ENCODE data around the gene LAMA3.

The LAMA3 gene

DNA sequence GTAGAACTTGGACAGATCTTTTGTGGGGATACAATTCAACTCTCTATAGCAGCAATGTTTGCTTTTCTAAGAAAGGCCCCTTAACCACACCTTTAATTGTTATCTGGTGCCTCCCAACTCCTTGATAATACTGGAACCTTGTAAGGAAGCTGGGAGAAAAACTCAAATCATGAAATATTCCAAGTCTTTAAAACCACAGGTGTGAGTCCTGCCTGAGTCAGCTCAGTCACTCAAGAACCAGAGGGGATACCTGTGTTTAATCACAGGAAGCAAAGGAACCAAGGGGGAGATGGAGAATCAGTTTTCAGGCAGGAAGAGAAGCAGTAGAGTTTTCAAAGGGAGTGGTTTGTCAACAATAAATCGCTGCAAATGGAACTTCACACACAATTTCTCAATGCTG, 159.9 kb downstream of the LAMA3 start:
- Histone ChIP-seq H3K4me1 (ENCODE audit: control insufficient read depth, insufficient read depth, low read length) (no peaks in the 10 kb centered on the region), H3K9me3 (ENCODE audit: control insufficient read depth, insufficient read depth, low read depth, low read length) (no peaks in the 10 kb centered on the region), H3K36me3 (ENCODE audit: control insufficient read depth in 2 of 2, insufficient read depth in 1 of 2, low read length in 2 of 2) (peaks cover 5 to 59% of the 10 kb centered on the region in 2 experiments; a peak in 2 of 3 replicates), H3K27ac (ENCODE audit: extremely low read depth, low read depth, low read length) (no peak overlapping the region), H3K4me3 (ENCODE audit: low read depth, low read length) (no peak overlapping the region)
- POLR2A ChIA-PET, result no interaction called here
- CTCF ChIA-PET, result no interaction called here
- no peak for TF ChIP-seq ZNF169 (tag by site-specific recombination; IDR thresholded peaks at IDR 0.05)
- TF ChIP-seq ZSCAN30 (tag by site-specific recombination; IDR thresholded peaks at IDR 0.05), result no peak
- TF ChIP-seq, protein P1, sequence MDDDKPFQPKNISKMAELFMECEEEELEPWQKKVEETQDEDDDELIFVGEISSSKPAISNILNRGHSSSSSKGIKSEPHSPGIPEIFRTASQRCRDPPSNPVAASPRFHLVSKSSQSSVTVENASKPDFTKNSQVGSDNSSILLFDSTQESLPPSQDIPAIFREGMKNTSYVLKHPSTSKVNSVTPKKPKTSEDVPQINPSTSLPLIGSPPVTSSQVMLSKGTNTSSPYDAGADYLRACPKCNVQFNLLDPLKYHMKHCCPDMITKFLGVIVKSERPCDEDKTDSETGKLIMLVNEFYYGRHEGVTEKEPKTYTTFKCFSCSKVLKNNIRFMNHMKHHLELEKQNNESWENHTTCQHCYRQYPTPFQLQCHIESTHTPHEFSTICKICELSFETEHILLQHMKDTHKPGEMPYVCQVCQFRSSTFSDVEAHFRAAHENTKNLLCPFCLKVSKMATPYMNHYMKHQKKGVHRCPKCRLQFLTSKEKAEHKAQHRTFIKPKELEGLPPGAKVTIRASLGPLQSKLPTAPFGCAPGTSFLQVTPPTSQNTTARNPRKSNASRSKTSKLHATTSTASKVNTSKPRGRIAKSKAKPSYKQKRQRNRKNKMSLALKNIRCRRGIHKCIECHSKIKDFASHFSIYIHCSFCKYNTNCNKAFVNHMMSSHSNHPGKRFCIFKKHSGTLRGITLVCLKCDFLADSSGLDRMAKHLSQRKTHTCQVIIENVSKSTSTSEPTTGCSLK (tag by site-specific recombination; IDR thresholded peaks at IDR 0.05), result no peak
- TF ChIP-seq, protein P2, sequence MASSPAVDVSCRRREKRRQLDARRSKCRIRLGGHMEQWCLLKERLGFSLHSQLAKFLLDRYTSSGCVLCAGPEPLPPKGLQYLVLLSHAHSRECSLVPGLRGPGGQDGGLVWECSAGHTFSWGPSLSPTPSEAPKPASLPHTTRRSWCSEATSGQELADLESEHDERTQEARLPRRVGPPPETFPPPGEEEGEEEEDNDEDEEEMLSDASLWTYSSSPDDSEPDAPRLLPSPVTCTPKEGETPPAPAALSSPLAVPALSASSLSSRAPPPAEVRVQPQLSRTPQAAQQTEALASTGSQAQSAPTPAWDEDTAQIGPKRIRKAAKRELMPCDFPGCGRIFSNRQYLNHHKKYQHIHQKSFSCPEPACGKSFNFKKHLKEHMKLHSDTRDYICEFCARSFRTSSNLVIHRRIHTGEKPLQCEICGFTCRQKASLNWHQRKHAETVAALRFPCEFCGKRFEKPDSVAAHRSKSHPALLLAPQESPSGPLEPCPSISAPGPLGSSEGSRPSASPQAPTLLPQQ (tag by site-specific recombination; IDR thresholded peaks at IDR 0.05), result no peak
- no peak for TF ChIP-seq ZNF670 (tag by site-specific recombination; IDR thresholded peaks at IDR 0.05; ENCODE audit: low read depth)
- TF ChIP-seq, protein P3, sequence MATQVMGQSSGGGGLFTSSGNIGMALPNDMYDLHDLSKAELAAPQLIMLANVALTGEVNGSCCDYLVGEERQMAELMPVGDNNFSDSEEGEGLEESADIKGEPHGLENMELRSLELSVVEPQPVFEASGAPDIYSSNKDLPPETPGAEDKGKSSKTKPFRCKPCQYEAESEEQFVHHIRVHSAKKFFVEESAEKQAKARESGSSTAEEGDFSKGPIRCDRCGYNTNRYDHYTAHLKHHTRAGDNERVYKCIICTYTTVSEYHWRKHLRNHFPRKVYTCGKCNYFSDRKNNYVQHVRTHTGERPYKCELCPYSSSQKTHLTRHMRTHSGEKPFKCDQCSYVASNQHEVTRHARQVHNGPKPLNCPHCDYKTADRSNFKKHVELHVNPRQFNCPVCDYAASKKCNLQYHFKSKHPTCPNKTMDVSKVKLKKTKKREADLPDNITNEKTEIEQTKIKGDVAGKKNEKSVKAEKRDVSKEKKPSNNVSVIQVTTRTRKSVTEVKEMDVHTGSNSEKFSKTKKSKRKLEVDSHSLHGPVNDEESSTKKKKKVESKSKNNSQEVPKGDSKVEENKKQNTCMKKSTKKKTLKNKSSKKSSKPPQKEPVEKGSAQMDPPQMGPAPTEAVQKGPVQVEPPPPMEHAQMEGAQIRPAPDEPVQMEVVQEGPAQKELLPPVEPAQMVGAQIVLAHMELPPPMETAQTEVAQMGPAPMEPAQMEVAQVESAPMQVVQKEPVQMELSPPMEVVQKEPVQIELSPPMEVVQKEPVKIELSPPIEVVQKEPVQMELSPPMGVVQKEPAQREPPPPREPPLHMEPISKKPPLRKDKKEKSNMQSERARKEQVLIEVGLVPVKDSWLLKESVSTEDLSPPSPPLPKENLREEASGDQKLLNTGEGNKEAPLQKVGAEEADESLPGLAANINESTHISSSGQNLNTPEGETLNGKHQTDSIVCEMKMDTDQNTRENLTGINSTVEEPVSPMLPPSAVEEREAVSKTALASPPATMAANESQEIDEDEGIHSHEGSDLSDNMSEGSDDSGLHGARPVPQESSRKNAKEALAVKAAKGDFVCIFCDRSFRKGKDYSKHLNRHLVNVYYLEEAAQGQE (tag by site-specific recombination; IDR thresholded peaks at IDR 0.05), result no peak
- TF ChIP-seq ZNF791 (tag by site-specific recombination; IDR thresholded peaks at IDR 0.05), result no peak
- TF ChIP-seq ZNF184 (tag by site-specific recombination; IDR thresholded peaks at IDR 0.05), result no peak
- TF ChIP-seq, protein P4, sequence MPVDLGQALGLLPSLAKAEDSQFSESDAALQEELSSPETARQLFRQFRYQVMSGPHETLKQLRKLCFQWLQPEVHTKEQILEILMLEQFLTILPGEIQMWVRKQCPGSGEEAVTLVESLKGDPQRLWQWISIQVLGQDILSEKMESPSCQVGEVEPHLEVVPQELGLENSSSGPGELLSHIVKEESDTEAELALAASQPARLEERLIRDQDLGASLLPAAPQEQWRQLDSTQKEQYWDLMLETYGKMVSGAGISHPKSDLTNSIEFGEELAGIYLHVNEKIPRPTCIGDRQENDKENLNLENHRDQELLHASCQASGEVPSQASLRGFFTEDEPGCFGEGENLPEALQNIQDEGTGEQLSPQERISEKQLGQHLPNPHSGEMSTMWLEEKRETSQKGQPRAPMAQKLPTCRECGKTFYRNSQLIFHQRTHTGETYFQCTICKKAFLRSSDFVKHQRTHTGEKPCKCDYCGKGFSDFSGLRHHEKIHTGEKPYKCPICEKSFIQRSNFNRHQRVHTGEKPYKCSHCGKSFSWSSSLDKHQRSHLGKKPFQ (tag by site-specific recombination; IDR thresholded peaks at IDR 0.05), result no peak
- TF ChIP-seq, protein P5, sequence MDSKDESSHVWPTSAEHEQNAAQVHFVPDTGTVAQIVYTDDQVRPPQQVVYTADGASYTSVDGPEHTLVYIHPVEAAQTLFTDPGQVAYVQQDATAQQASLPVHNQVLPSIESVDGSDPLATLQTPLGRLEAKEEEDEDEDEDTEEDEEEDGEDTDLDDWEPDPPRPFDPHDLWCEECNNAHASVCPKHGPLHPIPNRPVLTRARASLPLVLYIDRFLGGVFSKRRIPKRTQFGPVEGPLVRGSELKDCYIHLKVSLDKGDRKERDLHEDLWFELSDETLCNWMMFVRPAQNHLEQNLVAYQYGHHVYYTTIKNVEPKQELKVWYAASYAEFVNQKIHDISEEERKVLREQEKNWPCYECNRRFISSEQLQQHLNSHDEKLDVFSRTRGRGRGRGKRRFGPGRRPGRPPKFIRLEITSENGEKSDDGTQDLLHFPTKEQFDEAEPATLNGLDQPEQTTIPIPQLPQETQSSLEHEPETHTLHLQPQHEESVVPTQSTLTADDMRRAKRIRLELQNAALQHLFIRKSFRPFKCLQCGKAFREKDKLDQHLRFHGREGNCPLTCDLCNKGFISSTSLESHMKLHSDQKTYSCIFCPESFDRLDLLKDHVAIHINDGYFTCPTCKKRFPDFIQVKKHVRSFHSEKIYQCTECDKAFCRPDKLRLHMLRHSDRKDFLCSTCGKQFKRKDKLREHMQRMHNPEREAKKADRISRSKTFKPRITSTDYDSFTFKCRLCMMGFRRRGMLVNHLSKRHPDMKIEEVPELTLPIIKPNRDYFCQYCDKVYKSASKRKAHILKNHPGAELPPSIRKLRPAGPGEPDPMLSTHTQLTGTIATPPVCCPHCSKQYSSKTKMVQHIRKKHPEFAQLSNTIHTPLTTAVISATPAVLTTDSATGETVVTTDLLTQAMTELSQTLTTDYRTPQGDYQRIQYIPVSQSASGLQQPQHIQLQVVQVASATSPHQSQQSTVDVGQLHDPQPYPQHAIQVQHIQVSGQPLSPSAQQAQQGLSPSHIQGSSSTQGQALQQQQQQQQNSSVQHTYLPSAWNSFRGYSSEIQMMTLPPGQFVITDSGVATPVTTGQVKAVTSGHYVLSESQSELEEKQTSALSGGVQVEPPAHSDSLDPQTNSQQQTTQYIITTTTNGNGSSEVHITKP (tag by site-specific recombination; IDR thresholded peaks at IDR 0.05), result no peak
- TF ChIP-seq, protein P6, sequence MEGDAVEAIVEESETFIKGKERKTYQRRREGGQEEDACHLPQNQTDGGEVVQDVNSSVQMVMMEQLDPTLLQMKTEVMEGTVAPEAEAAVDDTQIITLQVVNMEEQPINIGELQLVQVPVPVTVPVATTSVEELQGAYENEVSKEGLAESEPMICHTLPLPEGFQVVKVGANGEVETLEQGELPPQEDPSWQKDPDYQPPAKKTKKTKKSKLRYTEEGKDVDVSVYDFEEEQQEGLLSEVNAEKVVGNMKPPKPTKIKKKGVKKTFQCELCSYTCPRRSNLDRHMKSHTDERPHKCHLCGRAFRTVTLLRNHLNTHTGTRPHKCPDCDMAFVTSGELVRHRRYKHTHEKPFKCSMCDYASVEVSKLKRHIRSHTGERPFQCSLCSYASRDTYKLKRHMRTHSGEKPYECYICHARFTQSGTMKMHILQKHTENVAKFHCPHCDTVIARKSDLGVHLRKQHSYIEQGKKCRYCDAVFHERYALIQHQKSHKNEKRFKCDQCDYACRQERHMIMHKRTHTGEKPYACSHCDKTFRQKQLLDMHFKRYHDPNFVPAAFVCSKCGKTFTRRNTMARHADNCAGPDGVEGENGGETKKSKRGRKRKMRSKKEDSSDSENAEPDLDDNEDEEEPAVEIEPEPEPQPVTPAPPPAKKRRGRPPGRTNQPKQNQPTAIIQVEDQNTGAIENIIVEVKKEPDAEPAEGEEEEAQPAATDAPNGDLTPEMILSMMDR (tag by site-specific recombination; IDR thresholded peaks at IDR 0.05), result no peak
- no peak for TF ChIP-seq KLF9 (tag by site-specific recombination; IDR thresholded peaks at IDR 0.05; ENCODE audit: low read depth)
- no peak for TF ChIP-seq ZNF112 (tag by site-specific recombination; IDR thresholded peaks at IDR 0.05)
- TF ChIP-seq, protein P7, sequence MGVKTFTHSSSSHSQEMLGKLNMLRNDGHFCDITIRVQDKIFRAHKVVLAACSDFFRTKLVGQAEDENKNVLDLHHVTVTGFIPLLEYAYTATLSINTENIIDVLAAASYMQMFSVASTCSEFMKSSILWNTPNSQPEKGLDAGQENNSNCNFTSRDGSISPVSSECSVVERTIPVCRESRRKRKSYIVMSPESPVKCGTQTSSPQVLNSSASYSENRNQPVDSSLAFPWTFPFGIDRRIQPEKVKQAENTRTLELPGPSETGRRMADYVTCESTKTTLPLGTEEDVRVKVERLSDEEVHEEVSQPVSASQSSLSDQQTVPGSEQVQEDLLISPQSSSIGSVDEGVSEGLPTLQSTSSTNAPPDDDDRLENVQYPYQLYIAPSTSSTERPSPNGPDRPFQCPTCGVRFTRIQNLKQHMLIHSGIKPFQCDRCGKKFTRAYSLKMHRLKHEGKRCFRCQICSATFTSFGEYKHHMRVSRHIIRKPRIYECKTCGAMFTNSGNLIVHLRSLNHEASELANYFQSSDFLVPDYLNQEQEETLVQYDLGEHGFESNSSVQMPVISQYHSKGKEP (tag by site-specific recombination; IDR thresholded peaks at IDR 0.05), result no peak
- TF ChIP-seq SCRT1 (tag by site-specific recombination; IDR thresholded peaks at IDR 0.05; ENCODE audit: borderline replicate concordance), result no peak
- TF ChIP-seq SP3 (tag by site-specific recombination; IDR thresholded peaks at IDR 0.05), result no peak
- no peak for TF ChIP-seq ZNF24 (tag by site-specific recombination; IDR thresholded peaks at IDR 0.05)
- TF ChIP-seq, protein P8, sequence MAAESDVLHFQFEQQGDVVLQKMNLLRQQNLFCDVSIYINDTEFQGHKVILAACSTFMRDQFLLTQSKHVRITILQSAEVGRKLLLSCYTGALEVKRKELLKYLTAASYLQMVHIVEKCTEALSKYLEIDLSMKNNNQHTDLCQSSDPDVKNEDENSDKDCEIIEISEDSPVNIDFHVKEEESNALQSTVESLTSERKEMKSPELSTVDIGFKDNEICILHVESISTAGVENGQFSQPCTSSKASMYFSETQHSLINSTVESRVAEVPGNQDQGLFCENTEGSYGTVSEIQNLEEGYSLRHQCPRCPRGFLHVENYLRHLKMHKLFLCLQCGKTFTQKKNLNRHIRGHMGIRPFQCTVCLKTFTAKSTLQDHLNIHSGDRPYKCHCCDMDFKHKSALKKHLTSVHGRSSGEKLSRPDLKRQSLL (tag by site-specific recombination; IDR thresholded peaks at IDR 0.05), result no peak
